Activated naive CD8-positive, alpha-beta T cell treated with anti-CD3 and anti-CD28 coated beads, Interleukin-2, amount 10 ng/mL, durations not matched to agents 7 days and 5 days (primary cell): ENCODE data around the gene CPLANE2. TPM values are rescaled to one million over a fixed set of nuclear protein-coding genes. Genes with fewer than 3 reads are reported as not detected.

Experiments used
- ATAC-seq: fragments of 150-1000 bp; cut with Tn5 transposase; one replicate; pipeline ENCODE4 v1.10.0; 2021; ENCODE audit warnings: low read depth, moderate library complexity
- POLR2A ChIA-PET: fragments of 350-600 bp; sonication (Branson Sonifier 250); formaldehyde crosslinking; loops from one replicate; lab custom pipeline; 2021; ENCODE audit warnings: antibody characterized with exemption; lab: Charles Lee
- DNase-seq: peaks from one replicate; pipeline ENCODE4 v3.0.0; 2021
- H3K27ac Mint-ChIP-seq: one replicate; pipeline ENCODE4 v1.8.0; 2022; ENCODE audit warnings: mild to moderate bottlenecking, mixed read lengths
- H3K27me3 Mint-ChIP-seq: one replicate; pipeline ENCODE4 v1.8.0; 2022; ENCODE audit warnings: mild to moderate bottlenecking, moderate library complexity, mixed read lengths
- H3K36me3 Mint-ChIP-seq: one replicate; pipeline ENCODE4 v1.8.0; 2021; ENCODE audit warnings: mild to moderate bottlenecking, mixed read lengths
- H3K4me1 Mint-ChIP-seq: one replicate; pipeline ENCODE4 v1.8.0; 2021; ENCODE audit warnings: mixed read lengths
- H3K4me3 Mint-ChIP-seq: one replicate; pipeline ENCODE4 v1.8.0; 2022; ENCODE audit warnings: mild to moderate bottlenecking, moderate library complexity, mixed read lengths
- H3K9me3 Mint-ChIP-seq: one replicate; pipeline ENCODE4 v1.8.0; 2021; ENCODE audit warnings: mixed read lengths
- total RNA-seq, 2 experiments: library from RNA; stranded (reverse); gene quantifications; one replicate each; pipeline ENCODE4 v1.2.3, GENCODE V29; 2021

The CPLANE2 gene
- total RNA-seq, 2 experiments from 2014 or later: 6.8 to 7.3 TPM

DNA sequence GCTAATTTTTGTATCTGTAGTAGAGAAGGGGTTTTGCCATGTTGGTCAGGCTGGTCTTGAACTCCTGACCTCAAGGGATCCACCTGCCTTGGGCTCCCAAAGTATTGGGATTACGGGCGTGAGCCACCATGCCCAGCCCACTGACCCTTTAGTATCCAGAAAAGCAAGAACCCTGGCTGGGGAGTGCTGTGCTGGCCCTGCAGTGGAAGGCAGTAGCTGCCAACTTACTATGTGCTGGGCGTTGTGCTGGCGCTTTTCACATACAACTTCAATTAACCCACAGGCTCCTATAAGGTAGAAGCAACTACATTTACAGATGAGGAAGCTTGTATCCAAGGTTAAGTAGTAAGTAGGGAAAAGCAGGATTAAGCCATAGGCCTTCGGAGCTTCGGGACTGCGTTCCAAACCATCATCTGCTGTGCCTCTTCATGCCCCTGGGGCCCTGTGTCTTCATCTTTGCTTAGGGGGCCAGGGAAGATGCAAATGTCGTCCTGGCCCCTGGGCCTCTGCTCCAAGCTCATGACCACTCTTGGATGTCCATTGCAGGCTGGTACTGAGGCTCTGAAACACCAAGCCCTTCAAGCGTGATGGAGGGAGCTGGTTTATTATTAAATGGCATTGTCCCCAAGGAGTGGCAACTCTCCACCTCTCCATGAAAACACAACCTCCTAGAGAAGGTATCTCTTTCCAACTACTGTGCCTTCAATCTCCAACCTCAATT lies 8.7 kb upstream of the CPLANE2 start:
- POLR2A ChIA-PET: no interaction called here
- no peak overlapping the region for H3K27ac Mint-ChIP-seq
- H3K4me1 Mint-ChIP-seq: peaks cover 23% of the 10 kb centered on the region
- no peaks in the 10 kb centered on the region for H3K27me3 Mint-ChIP-seq
- peaks cover 3% of the 10 kb centered on the region for H3K36me3 Mint-ChIP-seq
- no peak for ATAC-seq
- no peaks in the 10 kb centered on the region for H3K9me3 Mint-ChIP-seq
- no peak for DNase-seq
- H3K4me3 Mint-ChIP-seq: no peak overlapping the region

DNA sequence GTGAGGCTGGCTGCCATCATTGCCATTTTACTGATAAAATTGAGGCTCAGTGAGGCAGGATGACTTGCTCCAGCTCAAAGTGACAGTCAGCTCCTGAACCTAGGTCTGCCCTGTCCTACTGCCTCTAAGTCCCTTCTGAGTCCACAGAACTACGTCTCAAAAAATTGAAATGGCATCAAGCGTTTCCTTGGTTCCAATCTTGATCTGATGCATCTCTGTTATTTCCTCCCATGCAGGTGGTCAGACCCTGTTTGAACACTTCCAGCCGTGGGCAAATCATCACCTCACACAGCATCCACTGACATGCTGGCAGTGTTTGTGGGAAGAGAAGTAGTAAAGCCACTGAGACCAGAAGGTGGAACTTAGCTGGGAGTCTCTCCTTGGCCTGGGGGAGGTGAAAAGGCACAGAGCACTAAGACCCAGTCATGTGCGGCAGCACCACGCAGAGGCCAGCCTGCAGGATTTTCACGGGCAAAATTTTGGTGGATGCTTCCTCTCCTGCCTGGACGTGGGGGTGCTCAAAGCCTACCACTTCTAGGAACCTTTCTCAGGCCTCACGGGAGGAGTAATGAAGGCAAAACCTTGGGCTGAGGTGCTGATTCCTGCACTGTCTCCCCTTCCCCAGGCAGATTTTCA lies 7.8 kb upstream of the CPLANE2 start:
- Mint-ChIP-seq H3K4me1 (peaks cover 23% of the 10 kb centered on the region), H3K4me3 (no peak overlapping the region), H3K36me3 (peaks cover 2% of the 10 kb centered on the region), H3K9me3 (no peaks in the 10 kb centered on the region), H3K27me3 (no peaks in the 10 kb centered on the region), H3K27ac (no peak overlapping the region)
- no peak for ATAC-seq
- no peak for DNase-seq
- POLR2A ChIA-PET: interaction anchor here (0.6 to 1.2 kb wide), 2 partner anchors 22 to 107 kb away, joined by 3 to 4 read pairs; partner anchors contain the start of gene FBXO42

DNA sequence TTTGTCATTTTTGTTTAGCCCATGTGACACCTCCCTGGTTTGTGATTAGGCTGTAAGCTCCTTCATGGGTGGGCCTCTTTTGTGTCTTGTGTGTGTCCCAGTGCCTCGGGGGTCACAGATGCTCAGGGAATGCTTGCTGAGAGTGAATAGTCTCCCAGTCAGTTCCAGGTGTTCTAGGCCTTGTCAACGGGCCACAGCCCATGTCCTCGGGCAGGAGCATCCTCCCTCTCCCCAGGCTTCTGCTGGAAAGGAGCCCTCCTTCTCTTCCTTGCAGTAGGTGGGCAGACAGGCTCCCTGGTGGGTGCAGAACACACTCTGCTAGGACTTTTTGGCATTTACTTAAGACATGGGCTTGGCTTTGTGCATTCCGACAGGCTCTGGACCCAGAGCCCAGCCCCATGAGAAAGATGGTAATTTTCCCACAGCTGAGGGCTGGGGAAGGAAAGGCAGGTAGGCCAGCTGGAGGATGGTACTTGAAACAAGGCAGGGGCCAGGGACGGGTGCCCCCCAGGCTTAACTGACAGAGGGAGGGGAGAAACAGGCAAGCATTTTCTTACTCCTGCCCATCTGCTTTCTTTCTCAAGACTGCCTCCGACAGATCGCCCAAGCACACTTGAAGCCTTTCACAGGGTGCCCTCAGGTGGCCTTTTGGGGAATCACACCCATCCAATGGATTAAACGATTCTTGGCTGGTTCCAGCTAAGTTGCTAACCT lies 7.1 kb upstream of the CPLANE2 start:
- peak; percentile 74 for DNase-seq
- Mint-ChIP-seq H3K36me3 (no peaks in the 10 kb centered on the region), H3K27me3 (no peaks in the 10 kb centered on the region), H3K9me3 (no peaks in the 10 kb centered on the region), H3K4me3 (no peak overlapping the region), H3K4me1 (peaks cover 18% of the 10 kb centered on the region), H3K27ac (no peak overlapping the region)
- POLR2A ChIA-PET: interaction anchor here (0.6 to 2.6 kb wide), 3 partner anchors 22 to 108 kb away, joined by 3 to 12 read pairs (median 4); partner anchors contain the start of gene FBXO42
- peak; percentile 78 for ATAC-seq

DNA sequence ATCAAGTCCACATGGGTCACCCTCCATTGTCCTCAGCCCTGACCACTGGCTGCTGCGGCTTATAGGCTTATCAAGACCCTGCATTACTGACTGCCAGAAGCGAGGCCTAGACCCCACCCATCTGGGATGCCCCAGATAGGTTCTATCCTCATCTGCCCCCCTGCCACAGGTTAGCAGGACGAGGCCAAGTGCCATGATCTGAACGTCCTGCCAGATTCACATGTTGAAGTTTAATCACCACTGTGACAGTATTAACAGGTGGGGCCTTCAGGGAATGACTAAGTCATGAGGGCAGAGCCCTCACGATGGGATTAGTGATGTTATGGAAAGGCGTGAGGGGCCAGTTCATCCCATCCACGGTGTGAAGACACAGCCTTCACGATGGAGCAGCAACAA lies 6.2 kb upstream of the CPLANE2 start:
- Mint-ChIP-seq H3K27me3 (no peaks in the 10 kb centered on the region), H3K27ac (no peak overlapping the region)

DNA sequence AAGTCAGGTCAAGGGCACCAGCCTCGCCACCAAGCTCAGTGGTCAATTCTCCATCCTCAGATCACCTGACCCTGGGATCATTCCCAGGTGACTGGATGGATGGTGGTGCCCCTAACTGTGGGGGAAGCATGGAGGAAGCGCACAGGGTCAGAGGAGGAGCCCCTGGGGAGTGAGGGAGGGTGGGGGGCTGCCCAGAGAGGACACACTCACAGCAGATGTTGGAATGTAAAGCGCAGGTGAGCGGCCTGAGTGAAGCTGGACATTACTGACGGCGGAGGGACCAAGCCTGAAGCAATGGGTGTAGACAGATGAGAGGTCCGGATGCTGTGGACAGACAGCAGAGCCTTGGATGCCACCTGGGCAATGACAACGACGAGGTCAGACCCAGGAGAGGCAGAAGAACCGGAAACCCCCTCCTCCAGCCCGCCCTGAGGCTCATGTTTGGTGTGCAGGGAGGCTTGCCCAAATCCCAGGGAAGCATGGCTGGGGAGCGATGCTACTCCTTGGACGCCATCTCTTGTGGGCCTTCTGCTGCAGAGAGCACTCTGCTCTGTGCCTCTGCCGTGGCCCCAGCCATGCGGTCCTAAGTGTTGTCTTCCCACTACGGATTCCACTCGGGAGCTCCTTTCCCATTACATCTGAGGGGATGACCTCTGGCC lies 5.7 kb upstream of the CPLANE2 start:
- H3K27ac Mint-ChIP-seq: no peak overlapping the region

More for the DNA sequence above, 6.2 kb upstream of the CPLANE2 start:
- Mint-ChIP-seq H3K36me3 (no peaks in the 10 kb centered on the region), H3K4me3 (no peak overlapping the region), H3K4me1 (peaks cover 12% of the 10 kb centered on the region), H3K9me3 (no peaks in the 10 kb centered on the region)
- ATAC-seq: no peak
- no peak for DNase-seq
- POLR2A ChIA-PET: interaction anchor here (1.2 to 2.6 kb wide), 2 partner anchors 37 to 109 kb away, joined by 3 to 12 read pairs; partner anchors contain the start of gene FBXO42

DNA sequence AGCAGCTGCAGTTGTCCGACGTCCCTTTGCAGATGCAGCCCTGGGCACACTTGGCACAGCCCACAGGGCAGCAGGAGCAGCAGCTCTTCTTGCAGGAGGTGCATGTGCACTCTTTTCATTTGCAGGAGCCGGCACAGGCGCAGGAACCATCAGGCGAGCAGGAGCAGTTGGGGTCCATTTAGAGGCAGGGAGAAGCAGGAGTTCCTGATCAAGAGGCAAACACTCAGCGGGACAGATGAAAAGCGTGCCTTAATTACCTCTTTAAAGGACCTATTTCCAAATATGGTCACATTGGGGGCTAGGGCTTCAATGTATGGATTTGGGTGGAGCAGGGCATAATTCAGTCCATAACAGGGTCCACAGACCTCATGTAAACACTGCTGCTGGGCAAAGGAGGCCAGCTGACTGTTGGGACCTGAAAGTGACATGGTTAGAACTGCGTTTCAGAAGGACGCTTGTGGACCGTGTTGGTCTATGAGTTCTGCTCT lies 4.3 kb upstream of the CPLANE2 start:
- Mint-ChIP-seq H3K36me3 (no peaks in the 10 kb centered on the region), H3K27me3 (no peaks in the 10 kb centered on the region), H3K4me1 (peaks cover 19% of the 10 kb centered on the region), H3K4me3 (no peak overlapping the region), H3K9me3 (no peaks in the 10 kb centered on the region), H3K27ac (no peak overlapping the region)
- DNase-seq (no peak), ATAC-seq (no peak)
- POLR2A ChIA-PET: no interaction called here

More for the DNA sequence above, 5.7 kb upstream of the CPLANE2 start:
- Mint-ChIP-seq H3K4me3 (no peak overlapping the region), H3K27me3 (no peaks in the 10 kb centered on the region), H3K9me3 (no peaks in the 10 kb centered on the region), H3K4me1 (peaks cover 13% of the 10 kb centered on the region), H3K36me3 (no peaks in the 10 kb centered on the region)
- ATAC-seq: no peak
- DNase-seq: no peak
- POLR2A ChIA-PET: interaction anchor here (2.6 kb wide), 1 partner anchor 36 kb away, joined by 12 read pairs; no protein-coding TSS in a partner anchor

DNA sequence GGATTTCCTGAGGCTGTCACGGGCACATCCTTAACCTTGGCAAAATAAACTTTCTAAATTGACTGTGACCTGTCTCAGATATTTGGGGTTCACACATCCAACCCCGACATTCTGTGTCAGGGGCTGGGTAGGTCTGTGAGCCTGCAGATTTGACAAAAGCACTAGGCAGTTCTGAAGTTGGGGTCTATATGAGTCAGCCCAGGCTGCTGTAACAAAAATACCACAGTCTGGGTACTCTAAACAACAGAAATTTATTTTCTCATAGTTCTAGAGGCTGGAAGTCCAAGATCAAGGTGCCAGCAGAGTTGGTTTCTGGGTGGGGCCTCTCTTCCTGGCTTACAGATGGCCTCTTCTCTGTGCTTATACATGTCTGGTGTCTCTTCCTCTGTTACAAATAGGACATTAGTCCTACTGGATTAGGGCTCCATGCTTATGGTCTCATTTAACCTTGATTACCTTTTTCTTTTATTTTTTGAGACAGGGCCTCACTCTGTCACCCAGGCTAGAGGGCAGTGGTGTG lies 3.0 kb upstream of the CPLANE2 start:
- Mint-ChIP-seq H3K4me3 (no peak overlapping the region), H3K36me3 (no peaks in the 10 kb centered on the region), H3K4me1 (peaks cover 27% of the 10 kb centered on the region), H3K27ac (no peak overlapping the region), H3K9me3 (no peaks in the 10 kb centered on the region), H3K27me3 (no peaks in the 10 kb centered on the region)
- POLR2A ChIA-PET: interaction anchor here (0.7 kb wide), 1 partner anchor 9 kb away, joined by 8 read pairs; no protein-coding TSS in a partner anchor
- DNase-seq: no peak
- ATAC-seq: no peak

DNA sequence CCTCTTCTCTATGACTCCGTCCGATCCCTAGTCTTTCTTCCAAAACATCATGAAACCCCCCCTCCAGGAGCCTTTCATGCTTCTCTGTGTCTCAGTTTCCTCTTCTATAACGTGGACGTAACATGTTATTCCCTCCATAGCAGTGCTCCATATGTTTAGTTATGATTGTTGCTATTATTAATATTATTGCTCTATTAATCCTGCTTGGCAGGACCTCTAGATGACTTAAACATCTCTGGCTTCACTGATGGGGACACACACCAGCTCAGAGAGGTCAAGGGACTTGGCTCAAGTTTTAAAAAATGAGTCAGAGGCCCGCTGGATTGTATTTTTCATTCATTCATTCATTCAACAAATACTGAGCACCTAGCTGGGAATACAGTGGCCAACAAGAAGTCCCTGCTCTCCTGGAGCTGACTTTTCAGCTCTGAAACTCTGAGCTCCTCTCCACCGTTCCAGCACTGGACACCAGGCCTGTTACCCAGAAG lies 404 bp upstream of the CPLANE2 start:
- POLR2A ChIA-PET: interaction anchor here (1.2 to 3.0 kb wide), 4 partner anchors 20 to 31 kb away, joined by 4 to 12 read pairs (median 8); no protein-coding TSS in a partner anchor
- DNase-seq: no peak
- H3K27me3 Mint-ChIP-seq: no peaks in the 10 kb centered on the region
- H3K4me1 Mint-ChIP-seq: peaks cover 22% of the 10 kb centered on the region
- no peaks in the 10 kb centered on the region for H3K36me3 Mint-ChIP-seq
- peak overlapping the region; percentile 93 for H3K4me3 Mint-ChIP-seq
- H3K9me3 Mint-ChIP-seq: no peaks in the 10 kb centered on the region
- no peak for ATAC-seq
- peak overlapping the region; percentile 87 for H3K27ac Mint-ChIP-seq

DNA sequence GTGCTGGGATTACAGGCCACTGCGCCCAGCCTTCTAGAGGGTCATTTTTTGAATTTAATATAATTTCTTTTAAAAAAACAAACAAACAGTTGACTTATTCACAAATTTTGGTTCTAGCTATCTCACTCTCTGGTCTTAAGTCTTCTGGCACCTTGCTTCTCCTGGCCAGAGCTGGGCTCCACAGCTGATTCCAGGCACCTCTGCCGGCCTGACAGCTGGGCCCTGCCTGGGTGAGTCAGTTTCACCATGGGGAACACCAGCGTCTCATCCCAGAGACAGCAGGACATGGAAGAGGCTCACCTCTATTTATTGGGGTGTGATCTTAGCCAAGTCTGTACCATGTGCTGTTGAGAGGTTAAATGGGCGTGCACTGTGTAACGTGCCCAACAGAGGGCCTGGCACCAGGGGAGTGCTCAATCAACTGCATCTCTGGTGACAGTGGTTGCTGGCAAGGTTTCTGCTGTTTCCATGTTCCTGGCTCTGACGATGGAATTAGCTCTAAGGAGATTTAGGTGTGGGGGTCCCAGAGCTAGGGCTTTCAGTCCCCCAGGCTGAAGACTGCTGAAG lies 956 bp downstream of the CPLANE2 start:
- Mint-ChIP-seq H3K4me3 (peak overlapping the region; percentile 93), H3K36me3 (no peaks in the 10 kb centered on the region), H3K27me3 (no peaks in the 10 kb centered on the region), H3K27ac (peak overlapping the region; percentile 87), H3K9me3 (no peaks in the 10 kb centered on the region), H3K4me1 (peaks cover 22% of the 10 kb centered on the region)
- DNase-seq: no peak
- peak; percentile 46 for ATAC-seq
- POLR2A ChIA-PET: interaction anchor here (3.0 kb wide), 1 partner anchor 29 kb away, joined by 12 read pairs; no protein-coding TSS in a partner anchor

DNA sequence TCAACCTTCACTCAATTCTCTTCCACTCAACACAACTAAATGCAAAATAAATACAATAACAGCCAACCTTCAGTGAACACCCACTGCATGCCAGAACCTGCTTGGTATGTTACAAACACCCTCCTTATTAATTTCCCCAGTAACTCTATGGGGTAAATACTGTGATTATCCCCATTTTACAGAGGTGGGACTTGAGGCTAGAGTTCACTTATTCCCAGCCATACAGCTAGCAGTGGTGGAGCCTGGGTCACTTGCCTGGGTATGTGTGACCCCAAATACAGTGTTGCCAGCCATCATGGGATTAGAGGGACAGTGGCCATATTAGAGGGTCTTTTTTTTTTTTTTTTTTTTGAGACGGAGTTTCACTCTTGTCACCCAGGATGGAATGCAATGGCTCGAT lies 1.6 kb downstream of the CPLANE2 start:
- Mint-ChIP-seq H3K4me1 (peaks cover 22% of the 10 kb centered on the region), H3K9me3 (no peaks in the 10 kb centered on the region), H3K27ac (no peak overlapping the region), H3K36me3 (no peaks in the 10 kb centered on the region), H3K27me3 (no peaks in the 10 kb centered on the region), H3K4me3 (no peak overlapping the region)
- POLR2A ChIA-PET: interaction anchor here (3.0 kb wide), 1 partner anchor 29 kb away, joined by 12 read pairs; no protein-coding TSS in a partner anchor
- DNase-seq (no peak), ATAC-seq (no peak)

DNA sequence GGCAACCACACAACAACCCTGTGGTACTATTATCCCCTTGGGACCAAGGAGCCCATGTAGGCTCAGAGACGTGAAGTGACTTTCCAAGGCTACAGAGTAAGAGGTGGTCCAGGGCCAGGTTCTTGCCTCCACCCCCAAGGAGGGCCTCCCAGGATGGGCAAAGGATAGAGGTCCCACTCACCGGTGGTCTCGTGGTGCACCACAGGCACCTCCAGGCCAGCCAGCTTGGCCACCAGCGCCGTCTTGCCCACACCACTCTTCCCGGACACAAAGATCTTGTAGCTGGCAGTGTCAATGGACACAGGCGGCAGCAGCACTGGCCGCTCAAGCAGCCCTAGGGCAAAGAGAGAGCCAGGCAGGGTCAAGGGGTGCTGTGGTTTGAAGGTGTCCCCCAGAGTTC lies 3.6 kb downstream of the CPLANE2 start:
- no peak overlapping the region for H3K27ac Mint-ChIP-seq
- no peaks in the 10 kb centered on the region for H3K9me3 Mint-ChIP-seq
- H3K27me3 Mint-ChIP-seq: peaks cover 3% of the 10 kb centered on the region
- ATAC-seq (no peak), DNase-seq (no peak)
- POLR2A ChIA-PET: no interaction called here
- no peaks in the 10 kb centered on the region for H3K36me3 Mint-ChIP-seq
- peaks cover 17% of the 10 kb centered on the region for H3K4me1 Mint-ChIP-seq
- no peak overlapping the region for H3K4me3 Mint-ChIP-seq

DNA sequence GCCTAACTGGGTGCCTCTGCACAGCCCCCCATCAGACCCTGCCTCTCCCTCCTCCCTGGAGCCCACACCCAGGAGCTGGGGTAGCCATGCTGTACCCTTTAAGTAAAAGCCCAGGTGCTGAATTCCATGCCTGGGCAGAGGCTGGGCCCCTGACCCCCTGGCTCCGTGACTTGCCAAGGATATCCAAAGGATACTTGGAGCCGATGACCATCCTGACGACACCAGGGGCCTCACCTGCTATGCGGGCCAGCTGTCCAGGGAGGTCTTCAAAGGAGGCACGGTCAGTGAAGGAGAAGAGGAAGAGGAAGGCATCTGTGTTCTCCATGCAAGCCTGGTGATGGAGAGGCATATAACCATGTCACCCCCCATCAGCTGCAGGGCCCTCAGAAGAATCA lies 4.7 kb downstream of the CPLANE2 start:
- no peak for ATAC-seq
- POLR2A ChIA-PET: no interaction called here
- Mint-ChIP-seq H3K27me3 (peaks cover 15% of the 10 kb centered on the region), H3K9me3 (no peaks in the 10 kb centered on the region), H3K36me3 (peaks cover 1% of the 10 kb centered on the region), H3K27ac (no peak overlapping the region), H3K4me1 (peaks cover 12% of the 10 kb centered on the region), H3K4me3 (no peak overlapping the region)
- no peak for DNase-seq
